Colonic mucosa (tissue), 4 donors: ENCODE data around the gene SEC22B. TPM values are rescaled to one million over a fixed set of nuclear protein-coding genes. Genes with fewer than 3 reads are reported as not detected.
"Not testable (repeated sequence)": the region's sequence is repeated elsewhere in the genome, so short reads cannot be mapped to it uniquely, and the experiment has no call there.

Experiments
- DNase-seq: peaks from one replicate; pipeline ENCODE4 v3.0.0-alpha.2; 2020
- H3K27ac ChIP-seq: fragments of 200-600 bp; one replicate; pipeline ENCODE4 v1.8.0; 2021
- H3K27me3 ChIP-seq: fragments of 200-600 bp; one replicate; pipeline ENCODE4 v1.8.0; 2021
- H3K36me3 ChIP-seq: fragments of 200-600 bp; one replicate; pipeline ENCODE4 v1.8.0; 2021
- H3K4me1 ChIP-seq: fragments of 200-600 bp; one replicate; pipeline ENCODE4 v1.8.0; 2021; ENCODE audit warnings: mild to moderate bottlenecking
- H3K4me3 ChIP-seq: fragments of 200-600 bp; one replicate; pipeline ENCODE4 v1.8.0; 2021
- H3K9ac ChIP-seq, 2 donors: one replicate each; pipeline ENCODE4 v1.7.0; 2013; ENCODE audit warnings: control low read depth in 2 of 2, low read depth in 2 of 2, low read length in 2 of 2
- H3K9me3 ChIP-seq: fragments of 200-600 bp; one replicate; pipeline ENCODE4 v1.8.0; 2021
- CTCF ChIP-seq: fragments of 200-600 bp; IDR thresholded peaks from one replicate; pipeline ENCODE4 v1.8.0; 2022; ENCODE audit warnings: antibody characterized with exemption, mild to moderate bottlenecking
- intact Hi-C: fragments of 100-400 bp; cut with DNase I; formaldehyde crosslinking; loops from one replicate; pipeline ENCODE4 v1.14.1; 2022
- total RNA-seq, 2 donors: library from RNA; stranded (reverse); fragmentation: NEBNext Ultra II Directional in 1 of 2; extraction: Animal tissue kit (Norgen Biotek cat#: 25700) in 1 of 2; gene quantifications; one replicate each; pipeline ENCODE4 v1.2.1, GENCODE V29; 2021
- donor health status: healthy.
- donor health status: DM: no; HTN: no; CAD: no.
- donor health status: DM: no; HTN: no; CAD: no.

Gene SEC22B
- total RNA-seq, 2 donors from 2014 or later, result 26.3 to 29.3 TPM

GRCh38 chr1:120143334-120143733 lies 33.0 kb downstream of the SEC22B start:
- DNase-seq, H3K9ac ChIP-seq, H3K9me3 ChIP-seq, H3K27ac ChIP-seq, H3K4me3 ChIP-seq, H3K36me3 ChIP-seq, H3K4me1 ChIP-seq, H3K27me3 ChIP-seq, intact Hi-C loops: not testable (repeated sequence)

DNA sequence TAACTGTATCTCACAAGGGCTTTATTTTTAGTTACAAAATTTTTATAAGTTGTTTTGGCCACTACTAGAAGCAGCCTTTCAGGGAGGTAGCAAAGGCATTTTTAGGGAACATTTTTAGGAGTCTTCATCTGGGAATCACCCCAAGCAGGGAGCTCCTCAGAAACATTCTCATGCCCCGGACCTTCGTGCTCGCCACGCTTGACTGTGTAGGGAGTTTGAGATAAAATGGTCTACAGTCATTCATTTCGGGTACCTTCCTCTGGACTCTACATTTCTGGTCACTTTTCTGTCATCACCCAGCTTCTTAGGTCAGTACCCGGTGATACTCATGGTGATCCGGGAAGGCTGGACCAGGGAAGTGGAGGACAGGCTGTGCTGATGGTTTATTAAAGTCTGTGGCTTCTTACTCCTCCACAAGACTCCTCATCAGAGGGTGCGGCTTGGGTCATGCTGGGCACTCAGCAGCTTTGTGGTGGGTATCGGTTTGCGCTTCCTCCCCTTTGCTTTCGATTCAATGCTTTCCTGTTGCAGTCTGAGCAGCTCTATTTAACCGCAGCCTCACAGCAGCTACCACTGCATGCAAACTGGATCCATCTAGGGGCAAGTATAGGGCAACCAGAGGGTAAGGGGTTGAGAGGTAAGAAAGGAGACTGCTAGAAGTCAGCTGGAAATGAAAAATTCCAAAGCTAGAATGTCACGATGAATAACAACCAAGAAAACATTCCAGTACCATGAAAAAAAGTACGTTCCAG lies 33.6 kb downstream of the SEC22B start:
- DNase-seq, result peak; percentile 27
- H3K9ac ChIP-seq, H3K27me3 ChIP-seq, H3K27ac ChIP-seq, H3K4me1 ChIP-seq, H3K4me3 ChIP-seq, intact Hi-C loops, H3K9me3 ChIP-seq, H3K36me3 ChIP-seq: not testable (repeated sequence)

DNA sequence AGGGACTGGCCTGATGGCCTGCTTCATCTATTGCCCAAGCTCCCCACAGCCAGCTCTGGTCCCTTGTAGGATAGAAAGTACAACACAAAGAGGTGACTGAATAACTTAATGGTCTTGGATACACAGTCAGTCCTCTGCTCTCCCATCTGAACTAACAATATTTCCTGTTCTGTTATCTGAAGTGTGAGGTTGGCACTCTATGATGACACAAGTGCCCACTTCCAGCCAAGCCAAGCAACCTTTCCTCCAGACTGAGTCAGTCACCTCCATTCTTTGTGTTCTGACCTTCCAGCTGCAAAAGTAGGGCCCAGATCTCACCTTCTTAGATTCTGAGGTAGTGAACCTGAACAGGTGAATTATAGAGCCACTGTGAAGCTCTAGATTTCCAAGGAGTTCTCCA lies 34.5 kb downstream of the SEC22B start:
- H3K9me3 ChIP-seq, H3K4me1 ChIP-seq, intact Hi-C loops, H3K36me3 ChIP-seq, H3K27me3 ChIP-seq, H3K27ac ChIP-seq, H3K9ac ChIP-seq, H3K4me3 ChIP-seq, DNase-seq: not testable (repeated sequence)

GRCh38 chr1:120140656-120141265 lies 35.6 kb downstream of the SEC22B start:
- H3K27ac ChIP-seq, H3K9ac ChIP-seq, H3K9me3 ChIP-seq, intact Hi-C loops, H3K4me3 ChIP-seq, DNase-seq, H3K27me3 ChIP-seq, H3K4me1 ChIP-seq, H3K36me3 ChIP-seq: not testable (repeated sequence)

- H3K27ac ChIP-seq, H3K4me3 ChIP-seq, H3K4me1 ChIP-seq, H3K36me3 ChIP-seq, DNase-seq, H3K9me3 ChIP-seq, H3K9ac ChIP-seq, H3K27me3 ChIP-seq, intact Hi-C loops: not testable (repeated sequence)
Observed at GRCh38 chr1:120136086-120136485, 40.2 kb downstream of the SEC22B start.

- DNase-seq, intact Hi-C loops, H3K9ac ChIP-seq, H3K4me1 ChIP-seq, H3K9me3 ChIP-seq, H3K27me3 ChIP-seq, H3K36me3 ChIP-seq, H3K4me3 ChIP-seq, H3K27ac ChIP-seq: not testable (repeated sequence)
Observed at GRCh38 chr1:120133928-120134325, 42.4 kb downstream of the SEC22B start.

- Histone ChIP-seq H3K9me3 (no peaks in the 10 kb centered on the region), H3K4me3 (no peak overlapping the region), H3K36me3 (no peaks in the 10 kb centered on the region), H3K27me3 (no peaks in the 10 kb centered on the region), H3K9ac (peak overlapping the region in 1 of 2 donors; percentile 1), H3K4me1 (no peaks in the 10 kb centered on the region), H3K27ac (no peak overlapping the region)
- TF ChIP-seq CTCF, result no peak
- DNase-seq, result no peak
- intact Hi-C loops, result no loop called here
Observed at GRCh38 chr1:120133228-120133927, 42.9 kb downstream of the SEC22B start.

GRCh38 chr1:120132406-120132763 lies 43.9 kb downstream of the SEC22B start:
- intact Hi-C loops, result not testable (repeated sequence)
- H3K27ac ChIP-seq, result peak overlapping the region; percentile 55

DNA sequence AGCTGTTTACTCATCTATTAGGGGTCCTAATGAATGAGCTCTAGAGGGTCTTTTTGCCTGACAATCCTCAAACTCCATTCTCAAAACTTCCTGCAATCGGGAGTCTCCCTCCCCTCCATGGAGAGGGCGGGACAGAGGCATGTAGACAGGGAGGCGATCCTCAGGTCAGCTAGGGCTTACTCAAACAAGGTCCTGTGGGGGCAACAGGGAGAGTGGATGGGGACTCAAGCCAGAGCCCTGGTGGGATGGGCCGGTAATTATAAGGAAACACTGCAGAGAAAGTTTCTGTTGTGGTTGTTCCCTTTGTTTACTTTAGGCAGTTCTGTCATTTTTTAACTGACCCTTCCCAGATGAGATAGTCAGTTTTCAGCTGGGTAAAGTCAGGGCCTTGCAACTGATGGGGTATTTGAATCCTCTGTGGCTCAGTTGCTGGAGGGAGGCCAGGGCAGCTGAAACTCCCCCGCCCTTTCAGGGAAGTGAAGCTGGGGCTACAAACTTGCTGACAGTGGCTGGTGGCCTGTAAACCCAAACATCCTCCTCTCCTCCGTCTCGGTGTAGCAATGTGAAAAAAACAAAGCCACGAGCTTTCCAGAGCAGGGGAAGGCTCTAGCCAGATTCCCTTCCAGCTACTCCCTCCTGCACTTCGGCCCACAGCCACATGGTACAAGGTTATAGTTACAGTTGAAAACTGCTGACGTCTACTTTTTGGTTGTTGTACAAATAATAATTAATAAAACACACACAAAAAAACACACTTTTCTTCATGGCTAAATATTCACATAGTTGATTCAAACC lies 44.5 kb downstream of the SEC22B start:
- H3K36me3 ChIP-seq, H3K9me3 ChIP-seq, H3K9ac ChIP-seq, intact Hi-C loops, H3K4me1 ChIP-seq, H3K27me3 ChIP-seq, H3K4me3 ChIP-seq: not testable (repeated sequence)
- H3K27ac ChIP-seq, result peak overlapping the region; percentile 55
- peak; percentile 79 for DNase-seq

More at GRCh38 chr1:120132406-120132763, 43.9 kb downstream of the SEC22B start:
- H3K4me1 ChIP-seq, H3K27me3 ChIP-seq, H3K9ac ChIP-seq, DNase-seq, H3K36me3 ChIP-seq, H3K4me3 ChIP-seq, H3K9me3 ChIP-seq: not testable (repeated sequence)

- H3K36me3 ChIP-seq, H3K9me3 ChIP-seq, H3K27me3 ChIP-seq, DNase-seq, H3K4me3 ChIP-seq, H3K9ac ChIP-seq, intact Hi-C loops, H3K27ac ChIP-seq, H3K4me1 ChIP-seq: not testable (repeated sequence)
Observed at GRCh38 chr1:120127921-120128320, 48.4 kb downstream of the SEC22B start.

GRCh38 chr1:120126216-120126615 lies 50.1 kb downstream of the SEC22B start:
- H3K4me1 ChIP-seq, H3K27ac ChIP-seq, H3K9ac ChIP-seq, DNase-seq, H3K4me3 ChIP-seq, H3K27me3 ChIP-seq, intact Hi-C loops, H3K36me3 ChIP-seq, H3K9me3 ChIP-seq: not testable (repeated sequence)

DNA sequence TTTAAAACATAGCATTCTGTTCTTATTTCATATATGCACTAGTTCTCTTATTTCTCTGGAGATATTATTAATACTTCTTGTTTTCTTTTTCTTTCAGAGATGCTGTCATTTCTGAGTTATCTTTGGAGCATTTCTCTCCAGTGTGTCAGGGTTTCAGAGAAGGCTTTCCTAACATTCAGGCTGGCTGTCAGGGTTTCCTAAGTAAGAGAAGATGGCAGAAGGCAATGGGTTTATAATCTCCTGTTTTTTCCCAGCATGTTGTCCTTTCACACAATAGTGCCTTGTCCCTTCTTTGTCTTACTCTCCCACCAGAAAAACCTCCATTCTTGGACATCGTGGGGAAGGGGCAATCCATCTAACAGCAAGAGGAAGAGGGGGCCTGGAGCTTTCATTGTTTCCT lies 51.7 kb downstream of the SEC22B start:
- H3K27me3 ChIP-seq, H3K4me1 ChIP-seq, H3K4me3 ChIP-seq, intact Hi-C loops, H3K9me3 ChIP-seq, H3K36me3 ChIP-seq, H3K9ac ChIP-seq, DNase-seq, H3K27ac ChIP-seq: not testable (repeated sequence)
